Gastrocnemius medialis (tissue), 4 donors: ENCODE measurements around the gene SORBS1.

Source experiments
- POLR2A ChIP-seq, 2 donors: fragments of 450-650 bp; IDR thresholded peaks; one replicate each; pipeline ENCODE4 v1.6.1; 2017; ENCODE audit warnings: antibody characterized with exemption in 2 of 2, mild to moderate bottlenecking in 2 of 2, moderate library complexity in 2 of 2
- TF ChIP-seq, protein P1 (sequence below), 5 experiments: fragments of 450-650 bp in 3 of 5; fragments of 200-600 bp in 2 of 5; sonication (generic) in 2 of 5; IDR thresholded peaks in 4 of 5; conservative IDR thresholded peaks in 1 of 5; 1 replicate in 4 of 5; 2 replicates in 1 of 5; pipeline ENCODE4 v1.5.1; 2016 to 2019; ENCODE audit warnings: antibody characterized with exemption in 5 of 5, mild to moderate bottlenecking in 3 of 5, moderate library complexity in 3 of 5

DNA sequence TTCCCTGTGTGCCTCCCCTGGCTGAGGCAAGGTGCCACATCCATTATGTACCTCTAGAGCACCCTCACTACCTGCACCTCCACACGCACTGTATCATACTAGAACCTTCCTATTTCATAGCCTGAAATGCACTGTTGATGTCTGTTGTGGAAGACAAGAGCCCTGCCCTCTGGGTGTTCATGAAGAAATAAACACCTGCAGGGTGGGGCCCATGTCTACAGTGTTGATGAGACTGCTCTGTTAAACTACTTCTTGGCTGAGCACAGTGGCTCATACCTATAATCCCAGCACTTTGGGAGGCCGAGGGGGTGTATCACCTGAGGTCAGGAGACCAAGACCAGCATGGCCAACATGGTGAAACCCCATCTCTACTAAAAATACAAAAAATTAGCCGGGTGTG is 14.0 kb downstream of the SORBS1 start:
- TF ChIP-seq, protein P1, sequence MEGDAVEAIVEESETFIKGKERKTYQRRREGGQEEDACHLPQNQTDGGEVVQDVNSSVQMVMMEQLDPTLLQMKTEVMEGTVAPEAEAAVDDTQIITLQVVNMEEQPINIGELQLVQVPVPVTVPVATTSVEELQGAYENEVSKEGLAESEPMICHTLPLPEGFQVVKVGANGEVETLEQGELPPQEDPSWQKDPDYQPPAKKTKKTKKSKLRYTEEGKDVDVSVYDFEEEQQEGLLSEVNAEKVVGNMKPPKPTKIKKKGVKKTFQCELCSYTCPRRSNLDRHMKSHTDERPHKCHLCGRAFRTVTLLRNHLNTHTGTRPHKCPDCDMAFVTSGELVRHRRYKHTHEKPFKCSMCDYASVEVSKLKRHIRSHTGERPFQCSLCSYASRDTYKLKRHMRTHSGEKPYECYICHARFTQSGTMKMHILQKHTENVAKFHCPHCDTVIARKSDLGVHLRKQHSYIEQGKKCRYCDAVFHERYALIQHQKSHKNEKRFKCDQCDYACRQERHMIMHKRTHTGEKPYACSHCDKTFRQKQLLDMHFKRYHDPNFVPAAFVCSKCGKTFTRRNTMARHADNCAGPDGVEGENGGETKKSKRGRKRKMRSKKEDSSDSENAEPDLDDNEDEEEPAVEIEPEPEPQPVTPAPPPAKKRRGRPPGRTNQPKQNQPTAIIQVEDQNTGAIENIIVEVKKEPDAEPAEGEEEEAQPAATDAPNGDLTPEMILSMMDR (IDR thresholded peaks at IDR 0.05 in 4 of 5, conservative IDR thresholded peaks at IDR 0.05 in 1 of 5) = no peak
- no peak for TF ChIP-seq POLR2A (IDR thresholded peaks at IDR 0.05)
